GM18520 (cell line): ENCODE measurements around the gene EHD1.

Source experiments
- ATAC-seq: cut with Tn5 transposase; IDR thresholded peaks from one replicate; pipeline ENCODE4 v1.9.1; 2021; ENCODE audit not compliant: unreplicated experiment

EHD1 gene

DNA sequence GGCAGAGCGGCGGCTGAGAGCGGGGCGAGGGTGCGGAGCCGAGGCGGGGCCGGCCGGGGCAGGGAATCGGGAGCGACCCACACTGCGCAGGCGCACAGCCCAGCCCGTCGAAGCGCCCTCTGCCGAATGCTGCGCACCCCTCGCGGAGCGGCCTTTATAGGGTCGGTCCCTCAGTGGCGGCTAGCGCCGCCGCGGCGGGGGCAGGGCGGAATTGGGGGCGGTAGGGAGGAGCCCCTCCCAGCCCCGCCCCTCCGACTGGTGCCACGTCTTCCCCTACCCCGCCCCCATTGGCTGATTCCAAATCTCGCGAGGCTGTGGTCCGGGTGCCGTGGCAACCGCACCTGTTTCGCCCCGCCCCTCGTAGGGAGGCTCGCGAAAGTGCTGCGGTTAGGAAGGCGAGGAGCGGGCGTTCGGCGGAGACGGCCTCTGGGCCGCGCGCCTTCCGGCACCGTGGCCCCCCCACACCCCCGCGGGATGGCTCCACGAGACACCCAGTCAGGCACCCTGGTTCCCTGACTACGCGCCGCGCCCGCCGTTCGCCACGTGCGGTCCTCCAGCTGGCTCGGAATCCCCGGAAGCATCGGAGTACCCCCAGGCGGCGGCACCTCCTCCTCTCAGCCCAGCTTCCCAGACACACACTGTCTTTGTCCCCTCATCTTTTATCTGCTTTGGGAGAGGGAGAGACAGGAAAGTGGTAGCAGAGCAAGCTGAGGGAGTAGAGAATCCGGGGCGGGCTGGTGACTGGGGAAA is at the start of gene EHD1:
Gene EHD1 (minus strand): TSS at position 128 of the 750 bp plus-strand sequence. CDS start 157 bp downstream, outside the sequence.
- peak; percentile 66 for ATAC-seq

DNA sequence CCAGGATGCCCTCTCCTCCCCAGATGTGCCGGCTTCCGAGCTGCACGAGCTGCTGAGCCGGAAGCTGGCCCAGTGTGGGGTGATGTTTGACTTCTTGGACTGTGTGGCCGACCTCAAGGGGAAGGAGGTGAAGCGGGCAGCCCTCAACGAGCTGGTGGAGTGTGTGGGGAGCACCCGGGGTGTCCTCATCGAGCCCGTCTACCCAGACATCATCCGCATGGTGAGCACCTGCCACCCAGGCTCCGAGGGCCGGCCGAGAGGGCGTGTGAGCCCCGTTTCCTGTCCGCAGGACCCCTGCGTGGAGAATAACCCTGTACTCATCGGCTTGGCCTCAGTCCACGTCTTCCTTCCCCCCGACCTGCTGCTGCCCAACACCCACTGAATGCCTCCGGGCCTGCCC is 48.3 kb upstream of the EHD1 start:
- no peak for ATAC-seq

DNA sequence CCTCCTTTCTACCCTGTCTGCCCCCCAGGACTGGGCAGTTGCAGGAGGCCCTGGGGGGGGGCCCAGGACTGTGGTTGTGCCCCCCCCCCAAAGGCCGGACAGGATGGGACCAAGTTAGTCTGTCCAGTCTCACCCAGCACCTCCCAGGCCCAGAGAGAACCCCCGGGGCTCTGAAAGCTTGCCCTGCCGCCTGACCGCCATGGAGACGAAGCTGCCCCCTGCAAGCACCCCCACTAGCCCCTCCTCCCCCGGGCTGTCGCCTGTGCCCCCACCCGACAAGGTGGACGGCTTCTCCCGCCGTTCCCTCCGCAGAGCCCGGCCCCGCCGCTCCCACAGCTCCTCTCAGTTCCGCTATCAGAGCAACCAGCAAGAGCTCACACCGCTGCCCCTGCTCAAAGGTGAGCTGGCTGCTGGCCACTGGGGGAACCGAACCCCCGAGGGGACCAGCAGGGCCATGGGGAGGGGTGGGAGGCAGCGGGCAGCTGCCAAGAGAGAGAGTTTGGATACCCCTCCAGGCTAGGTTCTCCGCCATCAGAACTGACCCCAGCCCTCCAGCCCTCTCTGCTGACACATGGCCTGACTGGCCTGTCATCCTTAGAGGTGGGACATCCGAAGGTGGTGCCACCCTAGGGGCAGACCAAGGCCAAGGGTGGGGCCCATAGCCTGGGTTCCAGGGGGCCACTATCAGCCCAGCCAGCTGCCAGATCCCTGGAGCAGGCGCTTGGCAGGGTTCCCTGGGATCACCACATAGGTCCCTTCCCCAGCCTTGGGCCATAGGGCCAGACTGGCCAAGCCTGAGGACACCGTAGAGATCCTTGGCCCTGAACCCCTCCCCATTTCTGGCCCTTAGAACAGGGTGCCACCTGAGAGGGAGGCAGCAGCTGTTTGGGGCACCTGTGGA is 47.4 kb upstream of the EHD1 start:
- no peak for ATAC-seq

GRCh38 chr11:64924910-64925284 is 46.5 kb upstream of the EHD1 start:
- ATAC-seq, result no peak

DNA sequence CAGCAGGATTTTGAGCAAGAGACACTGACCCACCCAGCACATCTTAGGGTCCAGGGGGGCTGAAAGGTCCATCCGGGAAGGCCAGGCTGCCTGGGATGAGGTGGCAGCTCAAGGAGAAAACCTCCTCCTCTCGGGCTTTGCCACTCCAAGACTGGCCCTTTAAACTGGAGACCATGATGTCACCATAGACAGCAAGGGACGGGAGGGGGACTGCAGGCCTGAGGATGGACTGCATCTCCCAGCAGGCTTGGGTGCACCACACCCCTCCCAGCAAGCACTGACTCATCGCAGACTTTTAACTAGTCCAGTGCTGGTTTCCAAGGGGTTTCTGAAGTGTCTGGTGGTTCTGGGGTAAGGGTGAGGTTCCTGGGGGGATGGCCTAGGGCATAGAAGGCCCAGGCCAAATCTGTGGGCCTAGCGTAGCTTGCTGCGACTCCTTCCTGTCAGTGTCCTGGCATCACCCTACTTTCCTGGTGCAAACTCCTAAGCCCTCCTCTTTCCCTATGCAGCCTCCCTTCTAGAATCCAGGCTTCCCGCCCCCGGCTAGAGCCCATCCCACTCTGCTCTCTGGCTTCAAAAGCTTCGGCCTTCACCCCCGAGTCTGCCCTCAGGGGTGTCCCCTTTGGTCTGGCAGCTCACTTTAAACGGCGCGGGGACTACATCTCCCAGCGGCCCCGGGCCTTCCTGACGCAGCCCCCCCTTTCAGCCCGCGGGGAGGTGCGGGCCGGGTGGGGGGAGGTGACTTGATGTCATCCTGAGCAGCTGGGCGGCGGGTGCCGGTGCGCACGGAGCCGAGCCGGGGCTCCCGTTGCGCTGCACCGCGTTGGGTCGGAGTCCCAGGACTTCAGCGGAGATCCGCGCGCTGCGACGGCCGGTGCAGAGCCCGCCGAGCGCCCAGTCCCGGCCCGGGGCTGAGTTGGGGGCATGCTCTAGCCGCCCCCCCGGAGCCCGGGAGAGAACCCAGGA is 45.8 kb upstream of the EHD1 start, which contains the start of gene PPP2R5B:
Gene PPP2R5B (plus strand): TSS at position 746 of the 966 bp plus-strand sequence. CDS start 1,046 bp downstream, outside the sequence.
- ATAC-seq, result peak; percentile 70

GRCh38 chr11:64923151-64923661 is 44.8 kb upstream of the EHD1 start:
- no peak for ATAC-seq

- ATAC-seq, result no peak
Observed at GRCh38 chr11:64921384-64921783, 43.0 kb upstream of the EHD1 start.

GRCh38 chr11:64920124-64920523 is 41.7 kb upstream of the EHD1 start:
- ATAC-seq, result no peak

DNA sequence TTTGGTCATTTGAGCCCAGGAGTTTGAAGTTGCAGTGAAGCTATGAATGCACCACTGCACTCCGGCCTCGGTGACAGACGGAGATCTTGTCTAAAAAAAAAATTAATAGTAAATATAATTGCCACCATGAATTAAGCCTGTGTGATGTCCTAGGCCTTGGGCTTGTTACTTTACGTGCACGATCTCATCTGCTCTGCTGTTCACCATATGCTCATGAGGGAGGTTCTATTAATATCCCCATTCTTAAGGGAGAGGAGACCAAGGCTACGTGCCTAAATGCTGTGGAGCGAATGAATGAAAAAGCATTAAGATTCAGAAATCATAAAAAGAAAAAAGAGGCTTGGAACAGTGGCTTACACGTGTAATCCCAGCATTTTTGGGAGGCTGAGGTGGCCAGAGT is 41.2 kb upstream of the EHD1 start:
- ATAC-seq, result no peak

DNA sequence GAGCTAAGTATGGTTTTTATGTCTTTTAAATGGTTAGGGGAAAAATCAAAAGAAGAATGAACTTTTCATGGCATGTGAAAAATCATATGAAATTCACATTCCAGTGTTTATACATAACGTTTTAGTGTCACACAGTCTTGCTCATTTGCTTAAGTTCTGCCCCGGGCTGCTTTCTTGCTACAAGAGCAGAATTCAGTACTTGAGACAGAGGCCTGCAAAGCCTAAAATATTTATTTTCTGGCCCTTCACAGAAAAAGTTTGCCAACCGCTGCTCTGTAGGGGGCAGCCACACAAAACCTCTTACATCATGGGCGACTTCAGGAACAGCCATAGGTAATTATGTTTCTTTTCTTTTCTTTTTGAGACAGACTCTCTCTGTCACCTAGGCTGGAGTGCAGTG is 39.6 kb upstream of the EHD1 start:
- ATAC-seq, result no peak

GRCh38 chr11:64917663-64917995 is 39.2 kb upstream of the EHD1 start:
- no peak for ATAC-seq

DNA sequence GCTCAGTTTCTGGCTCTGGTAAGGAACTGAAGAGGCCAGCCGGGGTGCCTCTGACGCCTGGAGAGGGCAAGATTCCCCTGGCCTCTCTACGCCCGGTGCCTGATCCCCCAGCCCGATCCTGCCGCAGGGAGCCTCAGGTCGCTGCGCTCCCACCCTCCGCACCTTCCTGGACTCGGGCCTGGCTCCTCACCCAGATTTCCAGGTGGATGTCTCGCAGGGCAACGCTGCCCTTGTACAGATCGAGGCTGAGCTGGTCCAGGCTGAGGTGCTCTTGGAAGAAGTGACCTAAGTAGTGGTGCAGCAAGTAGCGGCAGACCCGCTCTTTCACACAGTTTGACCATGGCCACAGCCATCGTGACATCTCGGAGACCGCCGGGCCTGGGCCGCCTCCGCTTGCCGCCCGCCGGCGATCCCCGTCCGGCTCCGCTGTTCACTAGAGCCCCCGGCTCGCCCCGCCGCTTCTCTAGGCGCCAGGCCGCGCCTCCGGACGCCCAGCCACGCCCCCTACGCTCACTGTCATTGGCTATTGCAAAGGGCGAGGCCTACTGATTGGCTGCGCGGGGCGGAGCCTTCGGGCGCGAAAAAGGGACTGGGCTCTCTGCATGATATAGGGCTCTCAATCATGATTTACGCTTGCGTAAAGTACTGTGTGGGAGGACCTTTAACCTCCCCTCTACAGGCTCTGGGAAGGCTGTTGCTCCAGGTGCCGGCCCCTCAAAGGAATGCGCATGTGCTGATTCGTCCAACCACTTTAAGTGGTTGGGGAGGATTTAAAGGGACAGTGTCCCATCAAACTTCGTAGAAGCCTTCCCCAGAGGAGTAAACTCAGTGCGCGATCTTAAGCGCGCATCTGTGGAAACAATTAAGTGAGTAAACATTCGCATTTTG is 38.6 kb upstream of the EHD1 start, which contains the start of gene ATG2A:
Gene ATG2A (minus strand): TSS at position 435 of the 888 bp plus-strand sequence. CDS start 74 bp downstream, at position 361.
- ATAC-seq, result peak; percentile 95

DNA sequence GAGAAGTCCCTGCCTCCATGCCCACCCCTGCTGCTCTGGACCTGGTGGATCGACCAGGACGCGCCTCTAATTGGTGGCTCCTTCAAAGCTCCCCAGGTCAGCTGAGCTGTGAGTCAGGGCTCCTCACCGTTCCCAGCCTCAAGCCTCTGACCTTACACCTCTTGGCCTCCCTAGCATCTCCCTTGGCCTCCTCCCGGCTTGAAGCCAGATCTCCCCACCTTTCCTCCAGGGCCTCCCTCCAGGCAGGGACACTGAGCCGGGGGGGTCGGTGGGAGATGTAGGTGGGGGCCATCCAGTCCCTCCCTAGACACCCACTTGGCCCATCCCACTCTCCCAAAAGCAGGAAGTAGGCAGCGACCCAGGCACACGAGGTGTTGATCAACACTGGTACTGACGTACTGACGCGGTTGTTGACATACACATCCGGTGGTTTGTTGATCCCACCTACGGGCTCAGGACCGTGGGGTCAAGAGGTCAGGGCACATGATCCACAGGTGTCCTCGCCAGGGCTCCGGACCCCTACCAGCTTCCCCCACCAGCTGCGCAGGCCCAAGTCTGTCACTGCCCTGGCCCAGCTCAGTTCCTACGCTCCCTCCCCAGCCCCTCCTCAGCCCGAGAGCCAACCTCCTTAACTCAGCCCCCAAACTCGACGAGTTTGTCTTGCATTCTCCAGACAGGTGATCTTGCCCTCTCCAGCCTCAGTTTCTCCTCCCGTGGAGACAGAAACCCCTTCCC is 37.8 kb upstream of the EHD1 start:
- no peak for ATAC-seq

DNA sequence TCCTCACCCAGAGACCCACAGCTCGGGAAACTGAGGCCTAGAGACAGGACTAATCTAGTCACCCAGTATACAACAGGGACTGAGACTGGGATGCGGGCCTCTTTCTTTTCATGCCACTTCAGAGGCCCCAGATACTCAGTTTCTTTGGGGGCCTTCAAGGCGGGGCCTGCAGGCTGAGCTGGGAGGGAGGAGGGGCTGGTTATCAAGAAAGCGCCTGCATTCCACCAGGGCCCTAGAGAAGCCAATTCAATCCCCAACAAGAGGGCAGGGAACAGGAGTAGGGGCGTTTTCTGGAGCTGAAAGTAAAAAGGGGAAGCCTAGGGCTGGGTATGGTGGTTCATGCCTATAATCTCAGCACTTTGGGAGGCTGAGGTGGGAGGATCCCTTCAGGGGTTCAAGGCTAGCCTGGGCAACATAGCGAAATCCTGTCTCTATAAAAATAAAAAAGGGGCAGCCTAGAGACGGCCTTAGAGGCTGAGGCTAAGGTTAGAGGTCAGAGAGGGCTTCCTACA is 37.0 kb upstream of the EHD1 start:
- no peak for ATAC-seq

- ATAC-seq, result no peak
Observed at GRCh38 chr11:64914123-64914522, 35.7 kb upstream of the EHD1 start.

- ATAC-seq, result no peak
Observed at GRCh38 chr11:64913171-64913727, 34.8 kb upstream of the EHD1 start.

DNA sequence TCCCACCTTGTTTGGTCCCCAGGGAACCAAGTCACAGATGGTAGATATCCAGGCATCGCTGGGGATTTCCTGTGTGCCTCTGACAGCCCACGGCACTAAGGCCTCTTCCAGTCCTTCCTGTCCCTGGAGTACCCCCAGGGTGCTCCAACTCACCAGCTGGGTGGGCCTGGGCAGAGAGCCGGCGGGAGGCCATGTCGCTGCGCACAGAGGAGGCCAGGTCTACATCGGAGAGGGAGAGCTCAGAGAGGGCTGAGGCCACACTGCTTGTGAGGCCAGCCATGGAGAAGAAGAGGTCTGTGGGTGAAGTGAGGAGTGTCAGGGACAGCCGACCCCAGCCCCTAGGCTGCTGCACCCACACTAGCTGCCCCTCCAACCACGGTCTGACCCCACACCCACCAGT is 33.3 kb upstream of the EHD1 start:
- ATAC-seq, result no peak

- no peak for ATAC-seq
Observed at GRCh38 chr11:64911142-64911541, 32.7 kb upstream of the EHD1 start.
